GM12891 (cell line): Measurements from ENCODE around the gene EHMT1.

Experiments used
- PAX5 ChIP-seq: IDR thresholded peaks from 2 replicates; pipeline ENCODE4 v1.6.1; 2011; ENCODE audit warnings: low read length, moderate library complexity, mild to moderate bottlenecking; ENCODE audit not compliant: insufficient read depth, severe bottlenecking
- POLR2A ChIP-seq: IDR thresholded peaks from 2 replicates; pipeline ENCODE4 v1.6.1; 2011; ENCODE audit warnings: low read depth, low read length, control low read depth
- POLR2AphosphoS5 ChIP-seq: IDR thresholded peaks from 2 replicates; pipeline ENCODE4 v1.6.1; 2011; ENCODE audit warnings: low read depth, low read length, control low read depth
- POU2F2 ChIP-seq: IDR thresholded peaks from 2 replicates; pipeline ENCODE4 v1.6.1; 2011; ENCODE audit warnings: low read depth, mild to moderate bottlenecking, control low read depth, low read length, moderate library complexity
- SPI1 ChIP-seq: IDR thresholded peaks from 2 replicates; pipeline ENCODE4 v1.6.1; 2011; ENCODE audit warnings: low read depth, low read length, control low read depth
- TAF1 ChIP-seq: IDR thresholded peaks from 2 replicates; pipeline ENCODE4 v1.6.1; 2011; ENCODE audit warnings: low read depth, low read length, control low read depth

DNA sequence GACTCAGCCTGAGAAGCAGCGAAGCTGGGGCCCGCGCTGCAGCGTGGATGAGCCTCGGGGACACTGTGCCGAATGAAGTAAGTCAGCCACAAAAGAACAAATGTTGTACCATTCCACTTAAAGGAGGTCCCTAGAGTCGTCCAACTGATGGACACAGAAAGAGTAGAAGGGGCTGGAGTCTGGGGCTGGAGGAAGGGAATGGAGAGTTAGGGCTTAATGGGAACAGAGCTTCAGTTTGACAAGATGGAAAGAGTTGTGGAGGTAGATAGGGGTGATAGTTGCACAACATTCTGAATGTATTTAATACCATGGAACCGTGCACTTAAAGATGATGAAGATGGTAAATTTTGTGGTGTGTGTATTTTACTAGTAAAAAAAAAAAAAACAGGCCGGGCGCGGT lies 119.9 kb downstream of the EHMT1 start:
- TF ChIP-seq POLR2AphosphoS5 (no peak), TAF1 (no peak), POLR2A (no peak), SPI1 (no peak), PAX5 (no peak), POU2F2 (no peak)
